ENCODE measurements around the gene BIRC2.

DNA sequence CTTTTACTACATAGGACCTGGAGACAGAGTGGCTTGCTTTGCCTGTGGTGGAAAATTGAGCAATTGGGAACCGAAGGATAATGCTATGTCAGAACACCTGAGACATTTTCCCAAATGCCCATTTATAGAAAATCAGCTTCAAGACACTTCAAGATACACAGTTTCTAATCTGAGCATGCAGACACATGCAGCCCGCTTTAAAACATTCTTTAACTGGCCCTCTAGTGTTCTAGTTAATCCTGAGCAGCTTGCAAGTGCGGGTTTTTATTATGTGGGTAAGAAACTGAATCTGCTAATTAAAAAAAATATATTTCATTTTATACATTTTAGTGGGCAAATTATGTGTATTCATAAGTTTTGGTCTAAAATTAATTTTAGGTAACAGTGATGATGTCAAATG, 21.9 kb upstream of the BIRC2 start:
- TF ChIP-seq, protein P1, sequence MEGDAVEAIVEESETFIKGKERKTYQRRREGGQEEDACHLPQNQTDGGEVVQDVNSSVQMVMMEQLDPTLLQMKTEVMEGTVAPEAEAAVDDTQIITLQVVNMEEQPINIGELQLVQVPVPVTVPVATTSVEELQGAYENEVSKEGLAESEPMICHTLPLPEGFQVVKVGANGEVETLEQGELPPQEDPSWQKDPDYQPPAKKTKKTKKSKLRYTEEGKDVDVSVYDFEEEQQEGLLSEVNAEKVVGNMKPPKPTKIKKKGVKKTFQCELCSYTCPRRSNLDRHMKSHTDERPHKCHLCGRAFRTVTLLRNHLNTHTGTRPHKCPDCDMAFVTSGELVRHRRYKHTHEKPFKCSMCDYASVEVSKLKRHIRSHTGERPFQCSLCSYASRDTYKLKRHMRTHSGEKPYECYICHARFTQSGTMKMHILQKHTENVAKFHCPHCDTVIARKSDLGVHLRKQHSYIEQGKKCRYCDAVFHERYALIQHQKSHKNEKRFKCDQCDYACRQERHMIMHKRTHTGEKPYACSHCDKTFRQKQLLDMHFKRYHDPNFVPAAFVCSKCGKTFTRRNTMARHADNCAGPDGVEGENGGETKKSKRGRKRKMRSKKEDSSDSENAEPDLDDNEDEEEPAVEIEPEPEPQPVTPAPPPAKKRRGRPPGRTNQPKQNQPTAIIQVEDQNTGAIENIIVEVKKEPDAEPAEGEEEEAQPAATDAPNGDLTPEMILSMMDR (IDR thresholded peaks at IDR 0.05) = no peak
- TF ChIP-seq ZFX (IDR thresholded peaks at IDR 0.05; ENCODE audit: borderline replicate concordance) = no peak
